K562 (cell line): ENCODE results near the gene FKBP2. TPM values are rescaled to one million over a fixed set of nuclear protein-coding genes. Genes with fewer than 3 reads are reported as not detected.

ENCODE experiments used
- ATF1 ChIP-seq, 2 experiments: fragments of 450-650 bp in 1 of 2; IDR thresholded peaks; 2 replicates each; pipeline ENCODE4 v1.6.1; 2016; ENCODE audit warnings: missing compliant biosample characterization in 1 of 2, missing genetic modification characterization in 1 of 2
- BDP1 ChIP-seq: IDR thresholded peaks from 3 replicates; pipeline ENCODE4 v1.6.1; 2011; ENCODE audit not compliant: insufficient read length, insufficient read depth
- CTBP1 ChIP-seq: fragments of 450-650 bp; IDR thresholded peaks from 2 replicates; pipeline ENCODE4 v1.6.1; 2016; ENCODE audit warnings: borderline replicate concordance
- EGR1 ChIP-seq: fragments of 450-650 bp; conservative IDR thresholded peaks from 2 replicates; pipeline ENCODE4 v1.6.1; 2017; ENCODE audit warnings: mild to moderate bottlenecking
- ETV1 ChIP-seq: fragments of 450-650 bp; conservative IDR thresholded peaks from 2 replicates; pipeline ENCODE4 v1.6.1; 2016; ENCODE audit warnings: missing genetic modification characterization, control low read depth, low read depth, missing compliant biosample characterization
- JUN ChIP-seq, 2 experiments: sonication (generic) in 1 of 2; formaldehyde crosslinking in 1 of 2; IDR thresholded peaks; 2 replicates each; pipeline versions ENCODE4 v1.6.1 to v1.8.0; 2012 to 2022; ENCODE audit warnings: borderline replicate concordance in 2 of 2, mild to moderate bottlenecking in 2 of 2, improper control_type of control experiment in 1 of 2, low read depth in 1 of 2, low read length in 1 of 2, missing genetic modification reagents in 1 of 2
- KAT2B ChIP-seq: IDR thresholded peaks from one replicate; pipeline ENCODE4 v1.6.1; 2012; ENCODE audit warnings: low read depth, mild to moderate bottlenecking, control low read depth, inconsistent platforms, low read length, moderate library complexity
- KAT7 ChIP-seq: sonication (generic); formaldehyde crosslinking; IDR thresholded peaks from 2 replicates; pipeline ENCODE4 v1.8.0; 2022; ENCODE audit warnings: missing genetic modification reagents, mild to moderate bottlenecking, borderline replicate concordance
- MECOM ChIP-seq: fragments of 250-450 bp; sonication (Bioruptor Pico); IDR thresholded peaks from 2 replicates; pipeline ENCODE4 v1.8.0; 2022; ENCODE audit warnings: inconsistent platforms
- NCOR1 ChIP-seq: fragments of 450-650 bp; IDR thresholded peaks from 2 replicates; pipeline ENCODE4 v1.6.1; 2016; ENCODE audit warnings: mild to moderate bottlenecking, moderate library complexity
- NFYB ChIP-seq: IDR thresholded peaks from 2 replicates; pipeline ENCODE4 v1.6.1; 2011; ENCODE audit warnings: mild to moderate bottlenecking, moderate library complexity; ENCODE audit not compliant: insufficient read length; ENCODE audit errors: extremely low read depth
- POLR2AphosphoS5 ChIP-seq: IDR thresholded peaks from 2 replicates; pipeline ENCODE4 v1.6.1; 2011; ENCODE audit warnings: mild to moderate bottlenecking, low read depth, low read length, moderate library complexity; ENCODE audit not compliant: control insufficient read depth, insufficient read depth
- PRPF4 ChIP-seq: fragments of 200-400 bp; formaldehyde crosslinking; IDR thresholded peaks from one replicate; pipeline ENCODE4 v1.6.1; 2017; ENCODE audit warnings: low read length, low read depth, mild to moderate bottlenecking; ENCODE audit not compliant: insufficient read depth, poor library complexity, severe bottlenecking
- ZNF232 ChIP-seq: sonication (generic); formaldehyde crosslinking; IDR thresholded peaks from 2 replicates; pipeline ENCODE4 v1.8.0; 2022; ENCODE audit warnings: mild to moderate bottlenecking, missing genetic modification reagents
- ZNF707 ChIP-seq: fragments of 250-450 bp; sonication (Bioruptor Pico); conservative IDR thresholded peaks from 2 replicates; pipeline ENCODE4 v1.8.0; 2022; ENCODE audit warnings: inconsistent platforms, mild to moderate bottlenecking, moderate library complexity
- ZNF764 ChIP-seq: fragments of 250-450 bp; sonication (Bioruptor Pico); IDR thresholded peaks from 2 replicates; pipeline ENCODE4 v1.4.0; 2020; ENCODE audit warnings: low read depth, mild to moderate bottlenecking, moderate library complexity
- ZNF766 ChIP-seq: fragments of 200-800 bp; sonication (Bioruptor generic); conservative IDR thresholded peaks from 2 replicates; pipeline ENCODE4 v1.6.1; 2016; ENCODE audit warnings: missing genetic modification characterization, missing compliant biosample characterization
- polyA plus RNA-seq, 8 experiments: library from polyadenylated mRNA; depleted of rRNA in 4 of 8; stranded (reverse) in 5 of 8; unstranded in 3 of 8; fragments of >200 nt; fragmentation: Nextera tagmentation in 2 of 8; fragmentation: Illumina TruSeq in 1 of 8; extraction: Ambion mirVana in 2 of 8; extraction: Trizol in 1 of 8; gene quantifications; 2 replicates each; pipeline versions ENCODE4 v1.2.1 to v1.2.3, GENCODE V29; 2011 to 2014; ENCODE audit warnings: inconsistent platforms in 1 of 8, missing spikeins in 1 of 8
- total RNA-seq, 7 experiments: library from RNA; depleted of rRNA in 6 of 7; stranded (reverse); fragments of >200 nt in 6 of 7; fragmentation: Illumina TruSeq in 2 of 7; extraction: Trizol in 2 of 7; gene quantifications; 2 replicates each; pipeline versions ENCODE4 v1.2.1 to v1.2.3, GENCODE V29; 2011 to 2021; ENCODE audit warnings: low replicate concordance in 1 of 7
- TF ChIP-seq, protein P1 (sequence below): fragments of 150-350 bp; IDR thresholded peaks from 2 replicates; pipeline ENCODE4 v1.6.1; 2014; ENCODE audit warnings: low read depth, mild to moderate bottlenecking, low read length, borderline replicate concordance
- TF ChIP-seq, protein P2 (sequence below): fragments of 450-650 bp; IDR thresholded peaks from 2 replicates; pipeline ENCODE4 v1.6.1; 2017; ENCODE audit warnings: antibody characterized with exemption
- TF ChIP-seq, protein P3 (sequence below): fragments of 450-650 bp; formaldehyde crosslinking; IDR thresholded peaks from 2 replicates; pipeline ENCODE4 v1.4.0; 2020; ENCODE audit warnings: mild to moderate bottlenecking, moderate library complexity

Gene FKBP2
- total and polyA plus RNA-seq, 9 of the 15 experiments (the other 6 are each of a cell fraction or from before 2014, with no cell fraction given) = 3.5 to 151 (median 58.1) TPM

DNA sequence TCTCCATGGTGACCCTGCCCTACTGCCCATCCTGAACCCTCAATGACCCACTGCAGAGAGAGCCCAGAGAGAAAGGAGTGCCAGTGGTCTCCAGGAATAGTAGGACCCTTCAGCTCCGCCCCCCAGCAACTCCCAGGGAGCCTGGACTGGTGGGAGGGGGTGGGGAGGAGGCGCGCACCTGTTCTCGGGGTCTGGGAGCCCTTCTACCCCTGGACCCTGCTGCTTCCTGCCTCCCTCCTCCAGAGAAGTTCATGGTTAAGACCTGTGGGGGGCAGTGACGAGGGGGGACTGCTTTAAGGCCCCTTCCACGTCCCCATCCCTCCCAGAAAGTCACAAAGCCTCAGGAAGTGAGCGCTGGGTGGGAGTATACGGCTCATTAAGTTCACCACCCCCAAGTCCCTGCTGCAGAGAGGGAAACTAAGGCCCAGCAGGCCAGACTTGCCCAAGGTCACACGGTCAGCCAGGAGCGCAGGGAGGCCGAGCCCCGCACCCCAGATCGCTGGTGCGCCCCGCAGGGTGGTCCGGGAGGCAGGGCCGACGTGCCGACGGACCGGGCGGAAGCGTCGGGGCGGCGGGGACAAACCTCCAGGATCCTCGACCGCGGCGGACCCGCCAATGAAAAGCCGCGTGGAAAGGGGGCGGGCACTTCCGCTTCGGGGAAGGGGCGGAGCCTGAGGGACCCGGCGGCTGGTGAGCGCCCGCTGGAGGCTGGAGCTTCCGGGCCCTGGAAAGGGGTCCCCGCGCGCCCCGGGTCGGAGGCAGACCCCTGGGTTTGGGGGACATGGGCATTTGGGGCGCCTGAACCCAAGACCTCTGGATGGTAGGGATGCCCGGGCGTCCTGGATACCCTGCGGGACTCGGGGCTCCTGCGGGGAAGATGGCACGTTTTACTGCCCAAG is 15.0 kb upstream of the FKBP2 start, which contains the start of the genes NUDT22 and TRPT1 (continued):
- TF ChIP-seq, protein P1, sequence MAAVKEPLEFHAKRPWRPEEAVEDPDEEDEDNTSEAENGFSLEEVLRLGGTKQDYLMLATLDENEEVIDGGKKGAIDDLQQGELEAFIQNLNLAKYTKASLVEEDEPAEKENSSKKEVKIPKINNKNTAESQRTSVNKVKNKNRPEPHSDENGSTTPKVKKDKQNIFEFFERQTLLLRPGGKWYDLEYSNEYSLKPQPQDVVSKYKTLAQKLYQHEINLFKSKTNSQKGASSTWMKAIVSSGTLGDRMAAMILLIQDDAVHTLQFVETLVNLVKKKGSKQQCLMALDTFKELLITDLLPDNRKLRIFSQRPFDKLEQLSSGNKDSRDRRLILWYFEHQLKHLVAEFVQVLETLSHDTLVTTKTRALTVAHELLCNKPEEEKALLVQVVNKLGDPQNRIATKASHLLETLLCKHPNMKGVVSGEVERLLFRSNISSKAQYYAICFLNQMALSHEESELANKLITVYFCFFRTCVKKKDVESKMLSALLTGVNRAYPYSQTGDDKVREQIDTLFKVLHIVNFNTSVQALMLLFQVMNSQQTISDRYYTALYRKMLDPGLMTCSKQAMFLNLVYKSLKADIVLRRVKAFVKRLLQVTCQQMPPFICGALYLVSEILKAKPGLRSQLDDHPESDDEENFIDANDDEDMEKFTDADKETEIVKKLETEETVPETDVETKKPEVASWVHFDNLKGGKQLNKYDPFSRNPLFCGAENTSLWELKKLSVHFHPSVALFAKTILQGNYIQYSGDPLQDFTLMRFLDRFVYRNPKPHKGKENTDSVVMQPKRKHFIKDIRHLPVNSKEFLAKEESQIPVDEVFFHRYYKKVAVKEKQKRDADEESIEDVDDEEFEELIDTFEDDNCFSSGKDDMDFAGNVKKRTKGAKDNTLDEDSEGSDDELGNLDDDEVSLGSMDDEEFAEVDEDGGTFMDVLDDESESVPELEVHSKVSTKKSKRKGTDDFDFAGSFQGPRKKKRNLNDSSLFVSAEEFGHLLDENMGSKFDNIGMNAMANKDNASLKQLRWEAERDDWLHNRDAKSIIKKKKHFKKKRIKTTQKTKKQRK = no peak
- peak; percentile 30 for TF ChIP-seq CTBP1
- no peak for TF ChIP-seq EGR1
- peak; percentile 69 for TF ChIP-seq POLR2AphosphoS5
- TF ChIP-seq ZNF766 (CRISPR knock-in tag) = no peak
- TF ChIP-seq PRPF4 = no peak
- no peak for TF ChIP-seq MECOM (CRISPR knock-in tag)
- TF ChIP-seq, protein P2, sequence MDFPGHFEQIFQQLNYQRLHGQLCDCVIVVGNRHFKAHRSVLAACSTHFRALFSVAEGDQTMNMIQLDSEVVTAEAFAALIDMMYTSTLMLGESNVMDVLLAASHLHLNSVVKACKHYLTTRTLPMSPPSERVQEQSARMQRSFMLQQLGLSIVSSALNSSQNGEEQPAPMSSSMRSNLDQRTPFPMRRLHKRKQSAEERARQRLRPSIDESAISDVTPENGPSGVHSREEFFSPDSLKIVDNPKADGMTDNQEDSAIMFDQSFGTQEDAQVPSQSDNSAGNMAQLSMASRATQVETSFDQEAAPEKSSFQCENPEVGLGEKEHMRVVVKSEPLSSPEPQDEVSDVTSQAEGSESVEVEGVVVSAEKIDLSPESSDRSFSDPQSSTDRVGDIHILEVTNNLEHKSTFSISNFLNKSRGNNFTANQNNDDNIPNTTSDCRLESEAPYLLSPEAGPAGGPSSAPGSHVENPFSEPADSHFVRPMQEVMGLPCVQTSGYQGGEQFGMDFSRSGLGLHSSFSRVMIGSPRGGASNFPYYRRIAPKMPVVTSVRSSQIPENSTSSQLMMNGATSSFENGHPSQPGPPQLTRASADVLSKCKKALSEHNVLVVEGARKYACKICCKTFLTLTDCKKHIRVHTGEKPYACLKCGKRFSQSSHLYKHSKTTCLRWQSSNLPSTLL = peak; percentile 48; the same call in 1 of the 2 replicates
- no peak for TF ChIP-seq ATF1 (CRISPR knock-in tag; IDR thresholded peaks at IDR 0.05)
- peak; percentile 46; the same call in 1 of the 2 replicates for TF ChIP-seq ATF1 (tag; IDR thresholded peaks at IDR 0.05)
- TF ChIP-seq ZNF707 (CRISPR knock-in tag) = no peak
- no peak; the same call in 1 of the 2 replicates for TF ChIP-seq NCOR1
- no peak for TF ChIP-seq ZNF232 (CRISPR knock-in tag)
- no peak for TF ChIP-seq ZNF764
- no peak for TF ChIP-seq BDP1
- TF ChIP-seq NFYB = no peak
- TF ChIP-seq KAT2B = no peak
- peak; percentile 90 for TF ChIP-seq KAT7 (CRISPR knock-in tag)
- TF ChIP-seq, protein P3, sequence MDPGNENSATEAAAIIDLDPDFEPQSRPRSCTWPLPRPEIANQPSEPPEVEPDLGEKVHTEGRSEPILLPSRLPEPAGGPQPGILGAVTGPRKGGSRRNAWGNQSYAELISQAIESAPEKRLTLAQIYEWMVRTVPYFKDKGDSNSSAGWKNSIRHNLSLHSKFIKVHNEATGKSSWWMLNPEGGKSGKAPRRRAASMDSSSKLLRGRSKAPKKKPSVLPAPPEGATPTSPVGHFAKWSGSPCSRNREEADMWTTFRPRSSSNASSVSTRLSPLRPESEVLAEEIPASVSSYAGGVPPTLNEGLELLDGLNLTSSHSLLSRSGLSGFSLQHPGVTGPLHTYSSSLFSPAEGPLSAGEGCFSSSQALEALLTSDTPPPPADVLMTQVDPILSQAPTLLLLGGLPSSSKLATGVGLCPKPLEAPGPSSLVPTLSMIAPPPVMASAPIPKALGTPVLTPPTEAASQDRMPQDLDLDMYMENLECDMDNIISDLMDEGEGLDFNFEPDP (CRISPR knock-in tag) = no peak
- TF ChIP-seq ETV1 = peak; percentile 42
- no peak; the same call in 1 of the 2 replicates for TF ChIP-seq JUN (IDR thresholded peaks at IDR 0.05; ENCODE audit: borderline replicate concordance, low read depth, low read length)
- TF ChIP-seq JUN (CRISPR knock-in tag; IDR thresholded peaks at IDR 0.05; ENCODE audit: borderline replicate concordance) = no peak
